ENCODE measurements around the gene SLC38A1.

Gene SLC38A1

DNA sequence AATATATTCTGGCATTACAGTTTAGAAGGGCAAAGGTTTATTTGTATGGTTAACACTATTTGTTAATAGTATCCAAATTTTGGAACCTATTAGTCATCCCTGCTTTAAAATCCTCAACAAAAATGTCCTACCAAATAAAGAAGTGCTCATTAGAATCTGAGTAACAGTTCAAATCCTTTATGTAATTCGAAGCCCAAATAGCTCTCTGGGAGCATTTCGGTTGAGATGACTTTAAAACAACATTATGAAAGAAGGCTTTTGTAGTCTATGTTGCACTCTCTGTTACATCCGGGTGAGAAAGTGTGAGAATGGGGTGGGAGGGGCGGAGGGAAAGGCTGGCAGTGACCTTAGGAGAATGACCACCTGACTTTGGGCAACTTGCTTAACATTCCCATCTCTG is 59.7 kb downstream of the SLC38A1 start:
- no peak for TF ChIP-seq CTCF (conservative IDR thresholded peaks at IDR 0.05)
- no peak overlapping the region for H3K27ac ChIP-seq

DNA sequence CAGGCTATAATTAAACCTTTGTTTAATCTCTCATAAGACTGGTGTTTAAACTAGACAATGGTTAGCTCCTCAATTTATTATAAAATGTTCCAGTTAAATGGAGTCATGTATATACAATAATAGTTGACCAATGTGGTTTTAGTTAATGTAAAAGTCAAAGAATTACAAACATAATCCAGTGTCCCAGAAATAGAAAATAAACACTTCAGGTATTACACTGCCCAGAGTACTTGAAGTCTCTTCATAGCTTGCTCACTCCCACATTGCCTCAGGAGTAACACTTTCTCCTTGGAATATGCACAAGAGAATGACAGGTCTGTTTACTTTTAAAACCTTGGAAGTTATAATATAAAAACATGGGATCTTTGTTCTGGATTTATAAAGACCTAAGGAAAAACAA is 60.5 kb downstream of the SLC38A1 start:
- no peak for TF ChIP-seq CTCF (conservative IDR thresholded peaks at IDR 0.05)
- no peak overlapping the region for H3K27ac ChIP-seq

DNA sequence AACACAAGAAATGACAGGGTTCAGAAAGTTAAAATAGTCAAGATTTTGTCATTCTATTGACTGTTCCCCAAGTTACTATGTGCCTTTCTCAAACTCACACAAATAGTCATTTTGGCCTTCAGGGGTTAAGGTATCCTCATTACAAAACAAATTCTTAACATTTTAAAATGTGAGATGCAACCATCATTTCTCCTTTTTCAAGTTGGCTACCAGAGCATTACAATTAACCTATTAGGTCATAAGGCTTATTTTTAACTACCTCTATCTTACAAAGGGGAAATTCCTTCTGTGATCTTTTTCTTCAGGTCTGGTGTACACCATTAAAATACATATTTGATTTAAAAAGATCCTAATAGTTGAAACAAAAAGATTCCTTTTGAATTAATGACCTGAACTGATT is 61.2 kb downstream of the SLC38A1 start:
- TF ChIP-seq CTCF (conservative IDR thresholded peaks at IDR 0.05), result no peak
- H3K27ac ChIP-seq, result no peak overlapping the region

DNA sequence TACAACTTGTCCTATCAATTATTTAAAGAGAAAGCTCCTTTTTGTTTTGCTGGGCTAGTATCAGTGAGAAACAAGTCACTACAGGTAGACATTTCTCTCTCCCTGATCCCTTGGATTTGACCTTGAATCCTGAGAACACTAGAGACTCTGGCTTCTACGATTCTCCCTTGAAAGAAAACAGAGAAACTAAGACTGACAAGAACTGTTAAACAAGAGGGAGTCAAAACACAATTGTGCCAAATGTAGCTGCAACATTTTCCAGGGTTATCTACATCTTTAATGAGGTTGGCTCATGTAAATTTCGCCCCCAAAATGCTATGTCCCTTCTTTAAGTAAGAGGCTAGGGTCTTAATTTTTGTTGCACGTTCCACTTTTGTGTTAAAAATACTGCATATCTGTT is 62.4 kb downstream of the SLC38A1 start:
- no peak for TF ChIP-seq CTCF (conservative IDR thresholded peaks at IDR 0.05)
- H3K27ac ChIP-seq, result no peak overlapping the region

GRCh38 chr12:46205294-46205693 is 63.5 kb downstream of the SLC38A1 start:
- TF ChIP-seq CTCF (conservative IDR thresholded peaks at IDR 0.05), result peak; percentile 22; the same call in 1 of the 2 replicates
- no peak overlapping the region for H3K27ac ChIP-seq

DNA sequence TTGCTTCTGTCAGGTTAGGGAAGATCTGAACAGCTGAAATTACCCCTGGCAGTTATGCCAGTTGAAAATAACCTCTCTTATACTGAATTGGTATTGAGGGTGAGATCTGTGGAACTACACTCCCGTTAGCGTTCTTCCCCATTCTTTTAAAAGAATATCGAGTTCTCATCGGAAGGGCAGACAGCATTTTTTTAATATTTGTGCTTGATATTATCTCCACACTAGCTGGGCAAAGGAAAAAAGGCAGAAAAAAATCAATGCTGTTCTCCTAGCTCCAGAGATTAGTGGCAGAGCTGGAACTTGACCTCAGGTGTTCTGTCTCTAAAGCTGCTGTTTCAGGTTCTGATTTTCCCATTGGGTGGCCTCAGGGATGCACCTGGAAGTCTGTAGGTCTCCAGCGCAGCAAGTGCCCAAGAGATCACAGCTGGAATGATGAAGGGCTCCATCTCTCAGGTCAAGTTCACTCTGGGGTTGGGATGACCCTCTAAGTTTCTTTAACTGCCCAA is 67.5 kb downstream of the SLC38A1 start:
- TF ChIP-seq CTCF (conservative IDR thresholded peaks at IDR 0.05), result no peak
- H3K27ac ChIP-seq, result peak overlapping the region; percentile 29; the same call in 1 of the 2 replicates

DNA sequence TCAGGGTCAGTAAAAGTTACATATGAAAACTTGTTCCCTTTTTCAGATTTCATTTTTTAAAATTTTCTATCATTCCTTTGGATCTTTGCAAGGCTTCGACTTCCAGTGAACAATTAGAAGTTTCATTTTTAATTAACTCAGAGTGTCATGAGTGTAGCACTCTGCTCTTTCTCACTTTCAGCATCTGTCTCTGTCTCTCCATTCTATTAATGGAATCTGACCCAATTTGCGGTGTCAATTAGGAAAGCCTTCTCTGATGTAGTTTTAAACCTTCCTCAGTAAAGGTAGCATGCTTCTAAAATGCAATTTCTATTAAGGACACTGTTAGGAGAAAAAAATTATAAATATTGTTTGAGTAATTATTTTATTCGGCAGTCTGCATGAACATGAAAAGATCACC is 68.3 kb downstream of the SLC38A1 start:
- no peak for TF ChIP-seq CTCF (conservative IDR thresholded peaks at IDR 0.05)
- H3K27ac ChIP-seq, result no peak overlapping the region
